ENCODE results near the gene OLAH.

OLAH gene

DNA sequence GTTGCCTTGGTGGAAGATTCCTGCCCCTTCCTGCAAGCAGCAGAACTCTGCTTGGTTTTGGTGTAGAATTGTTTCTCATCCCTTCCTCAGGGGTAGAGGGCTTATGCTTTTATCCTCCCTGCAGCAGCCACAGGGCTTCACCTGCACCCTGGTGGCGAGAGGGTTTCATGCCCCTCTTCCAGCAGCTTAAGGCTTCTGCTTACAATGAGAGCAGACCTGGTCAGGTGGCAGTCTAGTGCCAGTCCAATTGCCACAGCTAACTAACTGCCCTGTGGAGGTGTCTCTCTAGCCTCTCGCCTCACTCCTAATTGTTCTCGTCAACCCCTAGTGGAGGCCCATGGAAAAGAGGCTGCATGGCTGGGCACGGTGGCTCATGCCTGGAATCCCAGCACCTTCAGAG lies 25.5 kb downstream of the OLAH start:
- DNase-seq (ENCODE audit: low read depth in 3 of 3): no peak

DNA sequence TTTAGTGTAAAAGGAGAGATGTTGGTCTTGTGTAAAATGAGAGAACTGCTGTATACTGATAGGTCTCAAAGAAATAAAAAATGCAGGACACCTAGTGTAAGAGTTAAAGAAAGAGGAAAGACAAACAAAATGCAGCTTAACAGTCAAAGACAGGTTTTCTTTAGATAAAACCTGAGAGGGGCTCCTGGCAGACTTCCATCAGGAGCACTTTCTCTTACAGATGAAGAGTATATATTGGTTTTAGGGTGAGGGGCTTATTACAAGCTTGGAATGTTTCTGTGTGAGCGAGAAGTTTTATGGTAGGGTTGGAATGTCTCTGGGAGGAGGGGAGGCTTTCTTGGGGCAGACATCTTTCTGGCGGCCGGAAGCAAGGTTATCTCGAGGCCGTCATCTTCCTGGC lies 28.6 kb downstream of the OLAH start:
- DNase-seq (ENCODE audit: low read depth in 3 of 3): no peak

DNA sequence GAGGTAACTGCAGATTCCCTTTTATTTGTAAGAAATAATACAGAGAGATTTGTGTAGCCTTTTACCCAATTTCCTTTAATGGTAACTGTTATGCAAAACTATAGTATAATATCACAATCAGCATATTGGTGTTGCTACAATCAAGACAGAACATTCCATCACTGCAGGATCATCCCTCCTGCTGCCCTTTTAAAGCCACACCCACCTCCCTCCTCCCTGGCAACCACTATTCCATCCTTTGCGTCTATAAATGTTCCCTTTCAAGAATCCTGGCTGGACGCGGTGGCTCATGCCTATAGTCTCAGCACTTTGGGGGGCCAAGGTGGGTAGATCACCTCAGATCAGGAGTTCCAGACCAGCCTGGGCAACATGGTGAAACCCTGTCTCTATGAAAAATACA lies 31.7 kb downstream of the OLAH start:
- no peak for DNase-seq (ENCODE audit: low read depth in 3 of 3)

DNA sequence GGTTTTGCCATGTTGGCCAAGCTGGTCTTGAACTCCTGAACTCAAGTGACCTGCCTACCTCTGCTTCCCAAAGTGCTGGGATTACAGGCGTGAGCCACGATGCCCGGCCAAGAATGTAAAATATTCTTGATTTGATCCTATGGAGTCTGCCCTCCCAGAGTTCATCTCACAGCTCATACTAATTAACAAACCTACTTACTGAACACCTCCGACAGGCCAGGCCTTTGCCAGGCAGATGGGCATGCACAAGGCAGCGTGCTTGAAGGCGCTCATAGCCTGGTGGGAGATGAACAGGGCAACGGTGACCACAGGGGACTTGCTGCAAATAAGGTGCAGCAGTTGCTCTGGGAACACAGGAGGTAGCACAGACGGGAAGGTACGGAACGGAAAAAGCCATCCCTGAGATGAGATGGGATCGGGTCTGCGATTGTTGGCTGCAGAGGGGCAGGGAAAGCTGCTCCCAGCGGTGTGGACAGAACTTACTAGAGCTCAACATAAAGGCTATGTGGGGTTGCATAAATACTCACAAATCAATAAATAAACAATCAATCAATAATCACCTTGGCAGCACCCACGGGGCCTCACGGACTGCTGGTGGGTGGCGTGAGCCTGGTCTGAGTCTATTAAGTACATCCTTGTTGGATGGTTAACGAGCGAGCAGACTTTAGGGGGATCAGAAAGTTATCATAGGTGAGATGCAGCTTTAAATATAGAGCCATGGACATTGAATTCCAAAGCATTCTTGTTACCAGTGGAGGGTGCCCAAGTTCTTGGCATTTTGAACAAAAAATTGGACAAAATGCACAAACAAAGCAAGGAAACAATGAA lies 40.1 kb downstream of the OLAH start:
- no peak for DNase-seq (ENCODE audit: low read depth in 3 of 3)

DNA sequence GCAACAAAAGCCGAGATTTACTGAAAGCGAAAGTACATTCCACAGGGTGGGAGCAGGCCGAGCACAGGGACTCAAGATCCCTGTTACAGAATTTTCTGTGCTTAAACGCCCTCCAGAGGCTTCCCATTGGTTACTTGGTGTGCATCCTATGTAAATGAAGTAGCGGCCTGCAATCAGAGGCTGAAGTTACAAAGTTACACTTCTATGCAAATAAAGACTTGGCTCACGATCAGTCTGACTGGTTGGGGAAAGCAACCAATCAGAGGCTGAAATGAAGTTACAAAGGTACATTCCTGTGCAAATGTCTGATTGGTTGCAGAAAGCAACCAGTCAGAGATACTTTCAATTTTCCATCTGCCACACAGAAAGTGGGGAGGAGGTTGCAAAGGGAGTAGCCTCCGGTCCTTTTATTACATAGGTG lies 40.8 kb downstream of the OLAH start:
- no peak for DNase-seq (ENCODE audit: low read depth in 3 of 3)

DNA sequence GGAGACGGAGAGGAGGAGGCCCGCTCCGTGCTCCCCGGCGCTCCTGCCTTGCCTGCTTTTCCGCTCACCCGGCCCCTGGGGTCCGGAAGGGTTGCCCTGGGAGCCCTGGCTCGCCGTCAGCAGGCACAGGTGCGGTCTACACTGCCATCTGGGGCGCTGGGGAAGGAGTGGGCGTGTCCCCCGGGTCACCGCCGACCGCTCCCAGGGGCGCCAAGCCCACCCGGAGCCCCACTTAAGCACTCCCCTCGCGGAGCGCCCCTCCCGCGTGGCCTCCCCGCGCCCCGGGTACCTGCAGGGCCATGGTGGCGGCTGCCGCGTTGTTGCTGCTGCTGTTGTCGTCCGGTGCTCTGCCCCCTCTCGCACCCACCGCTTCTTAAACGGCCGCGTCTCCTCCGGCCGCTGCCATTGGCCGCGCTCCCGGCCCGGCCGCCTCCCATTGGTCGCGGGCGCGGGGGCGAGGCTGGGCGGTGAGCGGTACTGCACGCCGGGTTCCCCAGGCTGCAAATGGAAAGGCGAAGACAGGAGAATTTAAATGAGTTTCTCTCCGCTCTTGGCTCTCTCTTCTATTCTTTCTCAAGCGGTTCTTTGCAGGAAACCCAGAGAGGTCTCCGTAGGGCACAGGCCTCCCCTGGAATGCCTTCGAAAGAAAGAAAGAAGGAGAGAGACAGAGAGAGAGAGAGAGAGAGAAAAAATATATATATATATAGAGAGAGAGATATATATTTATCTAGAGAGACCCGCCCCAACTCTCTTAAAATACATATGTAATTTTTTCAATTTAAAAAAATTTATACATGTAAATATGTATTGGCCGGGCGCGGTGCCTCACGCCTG lies 44.9 kb downstream of the OLAH start, which contains the start of gene ACBD7:
ACBD7 (minus strand) TSS at position 349 of the 834 bp plus-strand sequence; CDS start at position 301, 48 bp downstream.
- peak; percentile 68 to 82 (median 74) for DNase-seq (ENCODE audit: low read depth in 3 of 3)

DNA sequence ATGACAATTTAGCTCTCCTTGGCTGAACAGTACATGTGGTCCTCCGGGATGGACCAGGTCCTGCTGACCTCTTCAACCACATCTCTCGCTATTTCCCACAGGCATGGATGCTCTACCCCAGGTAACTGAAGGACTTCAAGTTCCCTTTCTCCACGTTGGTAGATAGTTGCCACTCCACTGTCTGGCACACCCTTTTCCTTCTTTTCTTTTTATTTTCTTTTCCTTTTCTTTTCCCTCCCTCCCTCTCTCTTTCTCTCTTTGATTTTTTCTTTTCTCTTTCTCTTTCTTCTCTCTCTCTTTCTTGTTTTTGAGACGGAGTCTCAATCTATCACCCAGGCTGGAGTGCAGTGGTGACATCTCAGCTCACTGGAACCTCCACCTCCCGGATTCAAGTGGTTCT lies 47.7 kb downstream of the OLAH start:
- DNase-seq (ENCODE audit: low read depth in 3 of 3): no peak

GRCh38 chr10:15092855-15093408 lies 49.2 kb downstream of the OLAH start:
- no peak for DNase-seq (ENCODE audit: low read depth in 3 of 3)

- DNase-seq (ENCODE audit: low read depth in 3 of 3): no peak
Observed at GRCh38 chr10:15096661-15097010, 52.9 kb downstream of the OLAH start.

DNA sequence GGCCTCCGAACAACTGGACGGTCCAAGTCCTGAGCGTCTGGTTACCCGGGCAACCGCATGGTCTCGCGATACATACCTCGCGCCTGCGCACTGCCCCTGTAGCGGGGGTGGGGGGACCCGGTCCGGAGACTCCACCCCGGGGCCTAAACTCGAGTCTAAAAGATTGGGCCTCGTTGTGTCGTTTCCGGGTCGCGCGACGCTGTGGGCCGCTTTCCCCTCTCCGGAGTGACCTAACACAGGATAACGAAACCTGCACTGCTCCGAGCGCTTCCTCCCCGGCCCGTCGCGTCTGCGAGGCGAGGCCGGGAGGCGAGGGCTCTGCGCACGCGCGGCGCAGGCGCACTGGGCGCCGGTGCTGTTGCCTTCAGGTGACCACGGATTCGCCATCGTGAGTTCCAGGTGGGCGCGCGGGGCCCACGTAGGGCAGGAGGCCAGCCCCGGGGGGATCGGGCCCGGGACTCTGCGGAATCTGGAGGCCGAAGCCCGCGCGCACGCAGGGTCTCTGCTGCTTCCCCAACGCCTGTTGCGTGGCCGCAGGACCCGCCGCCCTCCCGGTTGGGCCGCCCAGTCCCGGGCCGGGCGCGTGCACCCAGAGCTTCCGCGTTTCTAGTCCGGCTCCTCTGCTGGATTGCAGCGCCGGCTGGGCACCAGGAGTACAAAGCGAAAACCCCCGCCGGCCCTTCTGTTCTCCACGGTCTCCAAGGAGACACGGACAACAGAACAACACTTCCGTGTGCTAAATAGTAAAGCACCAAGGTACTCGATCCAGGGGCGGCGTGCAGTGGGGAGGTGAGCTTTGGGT lies 53.5 kb downstream of the OLAH start, which contains the start of gene RPP38:
RPP38 (plus strand) TSS at position 345 of the 802 bp plus-strand sequence. CDS start 5,960 bp downstream, outside the sequence.
- DNase-seq (ENCODE audit: low read depth in 3 of 3): peak; percentile 91 to 94 (median 92)

GRCh38 chr10:15099886-15100285 lies 56.1 kb downstream of the OLAH start:
- no peak for DNase-seq (ENCODE audit: low read depth in 3 of 3)

- DNase-seq (ENCODE audit: low read depth in 3 of 3): no peak
Observed at GRCh38 chr10:15103513-15103912, 59.8 kb downstream of the OLAH start.

DNA sequence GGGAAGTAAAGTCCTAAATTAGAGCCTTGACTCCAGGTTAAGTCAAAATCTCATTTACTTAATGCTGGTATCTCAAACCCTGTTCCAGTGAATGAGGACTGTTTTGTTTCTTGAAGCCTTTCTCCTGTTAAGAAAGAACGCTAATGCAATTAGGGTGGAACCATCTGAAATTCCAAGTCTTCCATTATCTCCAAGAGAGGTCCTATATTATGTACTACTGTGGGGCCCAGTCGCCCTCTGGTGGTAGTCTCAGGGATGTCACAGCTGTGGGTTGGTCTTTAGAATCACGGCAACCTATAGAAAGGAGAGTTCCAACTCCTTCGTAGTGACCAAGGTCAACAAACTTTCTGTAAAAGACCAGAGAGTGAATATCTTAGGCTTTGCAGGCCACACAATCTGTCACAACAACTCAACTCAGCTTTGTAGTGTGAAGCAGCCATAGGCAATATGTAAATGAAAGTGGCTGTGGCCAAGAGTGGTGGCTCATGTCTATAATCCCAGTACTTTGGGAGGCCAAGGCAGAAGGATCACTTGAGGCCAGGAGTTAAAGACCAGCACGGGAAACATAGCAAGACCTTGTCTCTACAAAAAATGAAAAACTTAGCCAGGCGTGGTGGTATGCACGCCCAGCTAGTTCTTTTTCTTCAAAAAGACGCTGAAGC lies 62.7 kb downstream of the OLAH start:
- DNase-seq (ENCODE audit: low read depth in 3 of 3): peak in 2 of 3 donors; percentile 43 to 61

DNA sequence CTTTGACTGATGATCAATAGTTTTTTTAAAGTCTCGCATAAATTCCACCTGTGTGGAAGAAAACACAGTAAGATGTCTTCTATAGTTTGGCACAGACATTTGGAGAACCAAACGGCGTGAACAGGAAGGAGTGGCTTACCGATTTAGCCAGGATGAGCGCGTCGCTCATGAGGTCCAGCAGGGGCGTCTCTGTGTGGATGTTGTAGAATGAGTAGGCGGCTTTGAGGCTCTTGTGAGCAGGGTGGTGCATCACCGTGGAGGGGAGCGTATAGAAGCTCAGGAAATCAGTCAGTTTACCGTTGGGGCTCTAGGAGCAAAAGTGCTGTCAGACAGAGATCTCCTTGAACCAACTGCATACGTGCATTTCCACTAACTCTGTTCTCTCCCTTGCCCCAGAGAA lies 68.9 kb downstream of the OLAH start:
- no peak for DNase-seq (ENCODE audit: low read depth in 3 of 3)

DNA sequence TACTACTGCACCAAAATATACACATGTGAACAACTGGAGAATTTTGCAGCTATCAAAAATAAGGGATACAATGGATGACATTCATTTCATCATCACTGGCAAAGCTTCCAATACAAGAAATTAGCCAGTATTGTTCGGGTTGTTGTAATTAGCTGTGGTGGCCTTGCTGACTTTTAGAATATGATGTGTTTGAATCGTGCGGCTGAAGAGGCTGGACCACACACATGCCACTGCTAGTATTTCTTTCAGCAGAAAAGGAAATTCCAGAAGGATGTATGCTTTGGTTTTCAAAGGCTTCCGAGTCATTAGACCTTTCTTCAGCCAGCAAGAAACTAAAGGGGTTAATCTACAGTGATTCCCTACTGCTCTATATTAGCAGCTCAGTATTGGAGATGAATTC lies 70.0 kb downstream of the OLAH start:
- DNase-seq (ENCODE audit: low read depth in 3 of 3): no peak

GRCh38 chr10:15116225-15116624 lies 72.5 kb downstream of the OLAH start:
- DNase-seq (ENCODE audit: low read depth in 3 of 3): no peak

DNA sequence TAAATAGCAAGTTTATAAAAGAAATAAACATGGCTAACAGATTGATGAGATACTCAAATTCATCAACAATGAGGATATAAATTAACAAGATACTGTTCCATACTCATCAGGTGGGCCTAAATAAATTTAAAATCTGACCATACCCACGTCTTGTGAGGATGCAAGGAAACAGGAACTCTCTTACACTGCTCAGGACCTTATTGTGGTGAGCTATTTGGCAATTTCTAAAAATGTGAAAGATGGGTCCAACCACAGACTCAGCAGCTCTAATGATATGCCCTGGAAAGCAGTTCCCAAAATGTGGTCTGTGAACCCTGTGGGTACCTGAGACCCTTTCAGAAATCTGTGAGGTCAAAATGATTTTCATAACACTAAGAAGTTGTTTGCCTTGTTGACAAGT lies 74.9 kb downstream of the OLAH start:
- no peak for DNase-seq (ENCODE audit: low read depth in 3 of 3)

DNA sequence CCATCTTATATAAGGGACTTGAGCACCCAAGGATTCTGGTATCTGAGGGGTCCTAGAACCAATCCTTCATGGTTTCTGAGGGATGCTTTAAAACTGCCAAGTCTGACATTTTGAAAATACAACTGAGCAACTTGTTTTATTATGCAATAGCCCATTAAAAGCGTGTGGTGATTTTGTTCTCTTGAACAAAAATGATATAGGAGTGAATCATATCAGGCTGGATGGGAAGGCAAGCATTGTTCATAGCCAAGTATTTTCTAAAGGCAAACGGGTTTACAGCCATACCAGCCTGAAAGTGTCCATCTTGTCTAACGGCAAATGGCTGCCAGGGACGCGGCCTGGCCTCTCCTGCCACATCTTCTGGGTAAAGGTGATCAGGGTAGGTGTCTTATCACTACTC lies 76.8 kb downstream of the OLAH start:
- no peak for DNase-seq (ENCODE audit: low read depth in 3 of 3)

GRCh38 chr10:15121707-15122106 lies 78.0 kb downstream of the OLAH start:
- no peak for DNase-seq (ENCODE audit: low read depth in 3 of 3)

- DNase-seq (ENCODE audit: low read depth in 3 of 3): no peak
Observed at GRCh38 chr10:15122477-15123030, 78.8 kb downstream of the OLAH start.
